ENCODE data around the gene PRR23E. TPM values are rescaled to one million over a fixed set of nuclear protein-coding genes. Genes with fewer than 3 reads are reported as not detected.

Gene PRR23E
- total and polyA plus RNA-seq, 12 donors = not detected

- intact Hi-C loops (cut with DNase I) = no loop called here
- H3K9me3 ChIP-seq = peaks cover 0 to 10% (median 0%) of the 10 kb centered on the region in 11 donors
- TF ChIP-seq CTCF (IDR thresholded peaks at IDR 0.05) = no peak
Observed at GRCh38 chr3:127197300-127198189, 4.6 kb downstream of the PRR23E start.

GRCh38 chr3:127200086-127200691 is 7.3 kb downstream of the PRR23E start:
- TF ChIP-seq CTCF (IDR thresholded peaks at IDR 0.05) = no peak

More at GRCh38 chr3:127197300-127198189, 4.6 kb downstream of the PRR23E start:
- no peak overlapping the region for H3K27ac ChIP-seq
- no peaks in the 10 kb centered on the region for H3K36me3 ChIP-seq
- H3K27me3 ChIP-seq = peaks cover 0 to 44% (median 19%) of the 10 kb centered on the region in 7 donors
- no peak overlapping the region for H3K4me3 ChIP-seq
- H3K4me1 ChIP-seq = no peaks in the 10 kb centered on the region
- no peak for ATAC-seq
- no peak for DNase-seq
- WGBS, 2 donors = 50 to 51% methylated on average over 14 of the region's 14 CpGs

GRCh38 chr3:127203024-127203423 is 10.1 kb downstream of the PRR23E start:
- ATAC-seq (no peak), DNase-seq (no peak)
- WGBS, 2 donors = 33 to 37% methylated on average over 1 of the region's 1 CpG
- H3K36me3 ChIP-seq = no peaks in the 10 kb centered on the region
- intact Hi-C loops (cut with DNase I) = no loop called here
- peaks cover 0 to 3% (median 0%) of the 10 kb centered on the region in 9 donors for H3K4me1 ChIP-seq
- H3K4me3 ChIP-seq = no peak overlapping the region
- no peak overlapping the region for H3K27ac ChIP-seq
- H3K9me3 ChIP-seq = peaks cover 0 to 16% (median 0%) of the 10 kb centered on the region in 11 donors
- no peak for TF ChIP-seq CTCF (IDR thresholded peaks at IDR 0.05)
- peaks cover 0 to 37% (median 20%) of the 10 kb centered on the region in 7 donors for H3K27me3 ChIP-seq

More at GRCh38 chr3:127200086-127200691, 7.3 kb downstream of the PRR23E start:
- WGBS, 2 donors = 70% methylated on average over 6 of the region's 6 CpGs
- DNase-seq = no peak
- peaks cover 0 to 44% (median 19%) of the 10 kb centered on the region in 7 donors for H3K27me3 ChIP-seq
- intact Hi-C loops (cut with DNase I) = no loop called here
- no peak overlapping the region for H3K27ac ChIP-seq
- H3K9me3 ChIP-seq = peaks cover 0 to 16% (median 0%) of the 10 kb centered on the region in 11 donors
- H3K36me3 ChIP-seq = no peaks in the 10 kb centered on the region
- ATAC-seq = no peak
- no peak overlapping the region for H3K4me3 ChIP-seq
- H3K4me1 ChIP-seq = no peaks in the 10 kb centered on the region

- 79 to 80% methylated on average over 17 of the region's 17 CpGs for WGBS, 2 donors
- Histone ChIP-seq H3K4me3 (no peak overlapping the region), H3K36me3 (no peaks in the 10 kb centered on the region), H3K27me3 (peaks cover 0 to 32% (median 14%) of the 10 kb centered on the region in 7 donors), H3K9me3 (peaks cover 0 to 16% (median 0%) of the 10 kb centered on the region in 11 donors), H3K27ac (no peak overlapping the region), H3K4me1 (peaks cover 0 to 3% (median 0%) of the 10 kb centered on the region in 9 donors)
- TF ChIP-seq CTCF (IDR thresholded peaks at IDR 0.05) = no peak
- ATAC-seq = no peak
- intact Hi-C loops (cut with DNase I) = no loop called here
- DNase-seq = no peak
Observed at GRCh38 chr3:127204841-127205582, 12.1 kb downstream of the PRR23E start.

Measured in heart right ventricle (tissue), 16 donors.